Measurements from ENCODE around the gene ATG9A. TPM values are rescaled to one million over a fixed set of nuclear protein-coding genes. Genes with fewer than 3 reads are reported as not detected.

Gene ATG9A
- total RNA-seq, 4 donors from 2014 or later = 37.8 to 55.1 (median 45.2) TPM

- WGBS, 2 donors = 85 to 90% methylated on average over 9 of the region's 9 CpGs
- no peak for DNase-seq
- no peaks in the 10 kb centered on the region for H3K9me3 ChIP-seq
- peaks cover 12 to 33% (median 14%) of the 10 kb centered on the region in 3 donors for H3K4me1 ChIP-seq
- TF ChIP-seq POLR2A (IDR thresholded peaks at IDR 0.05) (no peak), CTCF (IDR thresholded peaks at IDR 0.05) (no peak)
- no peak overlapping the region for H3K4me3 ChIP-seq
- no peaks in the 10 kb centered on the region for H3K27me3 ChIP-seq
- H3K27ac ChIP-seq = no peak overlapping the region
- intact Hi-C loops (cut with DNase I) = loop anchor here (10.0 kb wide), 1 partner anchor 46 kb away; the partner anchor contains the start of gene NHEJ1
- H3K36me3 ChIP-seq = peaks cover 30 to 79% (median 38%) of the 10 kb centered on the region in 3 donors
Observed at GRCh38 chr2:219210886-219211362, 18.5 kb downstream of the ATG9A start.

GRCh38 chr2:219210196-219210885 is 19.1 kb downstream of the ATG9A start:
- Histone ChIP-seq H3K4me1 (peaks cover 12 to 34% (median 14%) of the 10 kb centered on the region in 3 donors), H3K9me3 (no peaks in the 10 kb centered on the region), H3K27me3 (no peaks in the 10 kb centered on the region), H3K36me3 (peaks cover 30 to 73% (median 35%) of the 10 kb centered on the region in 3 donors), H3K4me3 (no peak overlapping the region), H3K27ac (peak overlapping the region in 1 of 4 donors; percentile 21)
- 89 to 94% methylated on average over 16 to 18 of the region's 24 CpGs for WGBS, 2 donors
- TF ChIP-seq CTCF (IDR thresholded peaks at IDR 0.05) = no peak
- no peak for TF ChIP-seq POLR2A (IDR thresholded peaks at IDR 0.05)
- DNase-seq = no peak
- intact Hi-C loops (cut with DNase I) = loop anchor here (10.0 kb wide), 1 partner anchor 46 kb away; the partner anchor contains the start of gene NHEJ1

GRCh38 chr2:219209236-219210195 is 19.9 kb downstream of the ATG9A start:
- H3K4me3 ChIP-seq = no peak overlapping the region
- H3K27ac ChIP-seq = peak overlapping the region in 2 of 4 donors; percentile 21 to 97
- TF ChIP-seq CTCF (IDR thresholded peaks at IDR 0.05) = no peak
- TF ChIP-seq POLR2A (IDR thresholded peaks at IDR 0.05) = no peak
- H3K27me3 ChIP-seq = no peaks in the 10 kb centered on the region
- intact Hi-C loops (cut with DNase I) = loop anchor here (10.0 kb wide), 1 partner anchor 45 kb away; the partner anchor contains the start of gene NHEJ1
- H3K36me3 ChIP-seq = peaks cover 26 to 65% (median 29%) of the 10 kb centered on the region in 3 donors
- H3K9me3 ChIP-seq = no peaks in the 10 kb centered on the region
- DNase-seq = no peak
- peaks cover 12 to 34% (median 14%) of the 10 kb centered on the region in 3 donors for H3K4me1 ChIP-seq
- WGBS, 2 donors = 71 to 79% methylated on average over 8 to 15 of the region's 18 CpGs

GRCh38 chr2:219207884-219208740 is 21.3 kb downstream of the ATG9A start:
- no peaks in the 10 kb centered on the region for H3K27me3 ChIP-seq
- peak overlapping the region; percentile 93 to 99 (median 97) for H3K27ac ChIP-seq
- no peaks in the 10 kb centered on the region for H3K9me3 ChIP-seq
- peak overlapping the region; percentile 70 to 83 (median 73) for H3K4me3 ChIP-seq
- WGBS, 2 donors = 54 to 62% methylated on average over 15 to 16 of the region's 17 CpGs
- TF ChIP-seq CTCF (IDR thresholded peaks at IDR 0.05) (no peak), POLR2A (IDR thresholded peaks at IDR 0.05) (no peak)
- DNase-seq = no peak
- peaks cover 12 to 34% (median 14%) of the 10 kb centered on the region in 3 donors for H3K4me1 ChIP-seq
- intact Hi-C loops (cut with DNase I) = no loop called here
- H3K36me3 ChIP-seq = peaks cover 15 to 50% (median 24%) of the 10 kb centered on the region in 3 donors
